ENCODE results near the gene PPP6R3.
A peak's percentile ranks its signal among the peaks of the same experiment; 100 is the strongest.

PPP6R3 gene

DNA sequence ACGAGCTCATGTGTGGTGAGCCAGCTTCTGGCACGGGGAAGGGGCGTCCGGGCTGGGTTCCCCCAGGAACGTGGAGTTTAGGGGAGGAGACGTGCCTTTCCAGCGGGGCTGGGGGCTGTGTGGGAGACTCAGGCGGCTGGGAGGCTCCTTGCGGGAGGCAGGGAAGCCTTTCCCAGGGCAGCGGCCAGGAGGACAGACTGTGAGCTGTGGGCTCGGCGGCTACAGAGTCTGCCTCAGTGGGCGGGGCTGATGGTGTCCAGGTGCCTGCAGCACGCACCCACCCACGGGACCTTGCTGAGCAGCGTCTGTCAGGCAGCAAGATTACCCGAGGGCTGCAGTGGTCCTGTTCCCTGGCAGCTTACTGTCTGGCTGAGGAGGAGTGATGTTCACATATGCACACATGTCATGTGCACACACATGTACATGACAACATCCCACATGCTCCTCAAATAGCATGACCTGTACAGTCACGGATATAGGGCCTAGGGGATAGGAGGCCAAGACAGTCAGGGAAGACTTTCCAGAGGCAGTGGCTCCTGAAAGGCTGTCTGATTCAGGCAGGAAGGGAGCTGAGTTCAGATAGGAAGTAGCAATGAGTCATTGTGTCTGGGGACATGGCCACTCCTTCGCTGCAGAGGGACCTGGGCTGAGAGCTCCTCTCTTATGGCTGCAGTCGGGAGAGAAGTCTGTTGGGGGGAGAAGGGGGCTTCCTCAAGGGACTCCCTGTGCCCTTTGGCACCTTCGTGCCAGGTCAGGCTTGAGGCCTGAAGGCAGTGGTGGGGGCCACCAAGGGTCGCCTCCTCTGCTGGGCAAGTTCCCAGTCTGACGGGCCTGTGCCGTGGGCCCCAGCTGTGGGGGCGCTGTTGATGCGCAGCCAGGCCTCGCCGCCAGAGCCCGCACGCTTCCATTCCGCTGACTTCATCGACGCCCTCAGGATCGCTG is 23.3 kb upstream of the PPP6R3 start:
- TF ChIP-seq POLR2AphosphoS5 (IDR thresholded peaks at IDR 0.05; ENCODE audit: low read depth, low read length) (peak; percentile 29; the same call in 1 of the 2 replicates), SIN3A (IDR thresholded peaks at IDR 0.05; ENCODE audit: borderline replicate concordance, insufficient read depth, low read length) (no peak), FOXP2 (optimal IDR thresholded peaks at IDR 0.05; ENCODE audit: borderline replicate concordance, extremely low read depth, extremely low read length, insufficient read depth) (peak; percentile 9), TAF1 (IDR thresholded peaks at IDR 0.05; ENCODE audit: borderline replicate concordance, insufficient read depth, low read length) (0 out of 2 replicates have a peak, but pooled peaks have one; percentile 39), REST (IDR thresholded peaks at IDR 0.05; ENCODE audit: insufficient read depth in 1 of 2, low read depth in 2 of 2, low read length in 2 of 2) (no peak)

DNA sequence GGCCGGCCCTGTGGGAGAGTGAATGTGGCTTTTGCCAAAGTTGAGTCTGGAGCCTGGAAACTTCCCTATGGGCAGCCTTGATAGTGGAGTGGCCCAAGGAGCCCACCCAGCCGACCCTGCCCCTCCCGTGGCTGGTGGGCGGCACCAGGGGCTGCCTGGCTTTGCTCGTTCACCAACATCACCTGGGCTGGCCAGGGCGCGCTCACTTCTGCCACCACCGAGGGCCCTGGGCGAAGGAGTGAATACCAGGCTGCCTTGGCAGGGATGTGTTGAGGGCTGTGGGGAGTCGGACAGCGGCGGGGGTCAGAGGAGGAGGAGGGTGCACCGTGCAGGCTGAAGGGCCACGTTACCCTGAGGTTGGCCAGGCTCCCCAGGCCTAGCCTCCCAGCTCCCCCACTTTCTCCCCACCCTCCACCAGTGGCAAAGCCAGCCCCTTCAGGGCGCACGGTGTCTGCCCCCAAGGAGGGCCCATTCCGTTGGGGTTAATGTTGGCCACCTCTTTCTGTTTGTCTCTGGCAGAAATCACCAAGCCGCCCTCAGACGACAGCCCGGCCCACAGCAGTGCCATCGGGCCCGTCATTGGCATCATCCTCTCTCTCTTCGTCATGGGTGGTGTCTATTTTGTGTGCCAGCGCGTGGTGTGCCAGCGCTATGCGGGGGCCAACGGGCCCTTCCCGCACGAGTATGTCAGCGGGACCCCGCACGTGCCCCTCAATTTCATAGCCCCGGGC is 22.5 kb upstream of the PPP6R3 start:
- TF ChIP-seq REST (IDR thresholded peaks at IDR 0.05; ENCODE audit: insufficient read depth in 1 of 2, low read depth in 2 of 2, low read length in 2 of 2), result no peak
- no peak for TF ChIP-seq SIN3A (IDR thresholded peaks at IDR 0.05; ENCODE audit: borderline replicate concordance, insufficient read depth, low read length)

DNA sequence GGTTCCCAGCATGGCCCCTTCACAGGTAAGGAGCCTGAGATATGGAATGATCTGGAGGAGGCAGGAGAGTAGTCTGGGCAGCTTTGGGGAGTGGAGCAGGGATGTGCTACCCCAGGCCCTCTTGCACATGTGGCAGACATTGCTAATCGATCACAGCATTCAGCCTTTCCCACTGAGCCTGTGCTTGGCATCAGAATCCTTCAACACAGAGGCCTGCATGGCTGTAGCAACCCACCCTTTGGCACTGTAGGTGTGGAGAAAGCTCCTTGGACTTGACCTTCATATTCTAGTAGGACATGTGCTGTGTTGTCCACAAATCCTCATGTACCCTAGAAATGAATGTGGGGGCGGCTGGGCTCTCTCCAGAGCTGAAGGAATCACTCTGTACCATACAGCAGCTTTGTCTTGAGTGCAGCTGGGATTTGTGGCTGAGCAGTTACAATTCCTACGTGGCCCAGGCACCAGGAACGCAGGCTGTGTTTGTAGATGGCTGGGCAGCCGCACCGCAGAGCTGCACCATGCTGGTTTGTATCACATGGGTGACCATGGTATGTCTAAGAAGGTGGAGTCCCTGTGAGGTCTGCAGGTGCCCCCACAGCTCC is 21.8 kb upstream of the PPP6R3 start:
- TF ChIP-seq POLR2AphosphoS5 (IDR thresholded peaks at IDR 0.05; ENCODE audit: low read depth, low read length) (no peak), REST (IDR thresholded peaks at IDR 0.05; ENCODE audit: insufficient read depth in 1 of 2, low read depth in 2 of 2, low read length in 2 of 2) (no peak), SIN3A (IDR thresholded peaks at IDR 0.05; ENCODE audit: borderline replicate concordance, insufficient read depth, low read length) (no peak), FOXP2 (optimal IDR thresholded peaks at IDR 0.05; ENCODE audit: borderline replicate concordance, extremely low read depth, extremely low read length, insufficient read depth) (no peak), TAF1 (IDR thresholded peaks at IDR 0.05; ENCODE audit: borderline replicate concordance, insufficient read depth, low read length) (no peak)

- TF ChIP-seq FOXP2 (optimal IDR thresholded peaks at IDR 0.05; ENCODE audit: borderline replicate concordance, extremely low read depth, extremely low read length, insufficient read depth), result no peak
- TF ChIP-seq SIN3A (IDR thresholded peaks at IDR 0.05; ENCODE audit: borderline replicate concordance, insufficient read depth, low read length), result no peak
- TF ChIP-seq POLR2AphosphoS5 (IDR thresholded peaks at IDR 0.05; ENCODE audit: low read depth, low read length), result no peak
- TF ChIP-seq TAF1 (IDR thresholded peaks at IDR 0.05; ENCODE audit: borderline replicate concordance, insufficient read depth, low read length), result no peak
- no peak for TF ChIP-seq REST (IDR thresholded peaks at IDR 0.05; ENCODE audit: insufficient read depth in 1 of 2, low read depth in 2 of 2, low read length in 2 of 2)
Observed at GRCh38 chr11:68439355-68440065, 21.0 kb upstream of the PPP6R3 start.
